Activated CD8-positive, alpha-beta T cell treated with anti-CD3 and anti-CD28 coated beads for 36 hours (primary cell): ENCODE measurements around the gene CNTNAP2. TPM values are rescaled to one million over a fixed set of nuclear protein-coding genes. Genes with fewer than 3 reads are reported as not detected.

Experiments used
- ATAC-seq: fragments of 200-7000 bp; cut with Tn5 transposase; one replicate; pipeline ENCODE4 v1.10.0; 2021; ENCODE audit warnings: mild to moderate bottlenecking, moderate library complexity
- CTCF ChIA-PET: fragments of 350-600 bp; sonication (Branson Sonifier 250); formaldehyde crosslinking; loops from one replicate; lab custom pipeline; 2021; ENCODE audit warnings: antibody characterized with exemption; lab: Charles Lee
- POLR2A ChIA-PET: fragments of 350-600 bp; sonication (Branson Sonifier 250); formaldehyde crosslinking; loops from one replicate; lab custom pipeline; 2021; ENCODE audit warnings: antibody characterized with exemption; lab: Charles Lee
- DNase-seq: peaks from one replicate; pipeline ENCODE4 v3.0.0-alpha.2; 2020
- H3K27ac Mint-ChIP-seq: one replicate; pipeline ENCODE4 v1.8.0; 2021; ENCODE audit warnings: mild to moderate bottlenecking, mixed read lengths
- H3K27me3 Mint-ChIP-seq: one replicate; pipeline ENCODE4 v1.8.0; 2021; ENCODE audit warnings: mixed read lengths
- H3K36me3 Mint-ChIP-seq: one replicate; pipeline ENCODE4 v1.8.0; 2021; ENCODE audit warnings: low read depth, mixed read lengths
- H3K4me1 Mint-ChIP-seq: one replicate; pipeline ENCODE4 v1.8.0; 2021; ENCODE audit warnings: low read depth, mixed read lengths
- H3K4me3 Mint-ChIP-seq: one replicate; pipeline ENCODE4 v1.8.0; 2021; ENCODE audit warnings: mild to moderate bottlenecking, moderate library complexity, mixed read lengths
- H3K9me3 Mint-ChIP-seq: one replicate; pipeline ENCODE4 v1.8.0; 2021; ENCODE audit warnings: mixed read lengths
- intact Hi-C: fragments of 100-400 bp; cut with micrococcal nuclease; formaldehyde crosslinking; loops from one replicate; pipeline ENCODE4 v1.10.0; 2022
- total RNA-seq, 2 experiments: library from RNA; stranded (reverse); gene quantifications; one replicate each; pipeline ENCODE4 v1.2.3, GENCODE V29; 2021
- TF ChIP-seq, protein P1 (sequence below): fragments of 200-600 bp; IDR thresholded peaks from one replicate; pipeline ENCODE4 v1.8.0; 2022; ENCODE audit warnings: antibody characterized with exemption, mild to moderate bottlenecking

CNTNAP2 gene
- total RNA-seq, 2 experiments from 2014 or later = not detected

DNA sequence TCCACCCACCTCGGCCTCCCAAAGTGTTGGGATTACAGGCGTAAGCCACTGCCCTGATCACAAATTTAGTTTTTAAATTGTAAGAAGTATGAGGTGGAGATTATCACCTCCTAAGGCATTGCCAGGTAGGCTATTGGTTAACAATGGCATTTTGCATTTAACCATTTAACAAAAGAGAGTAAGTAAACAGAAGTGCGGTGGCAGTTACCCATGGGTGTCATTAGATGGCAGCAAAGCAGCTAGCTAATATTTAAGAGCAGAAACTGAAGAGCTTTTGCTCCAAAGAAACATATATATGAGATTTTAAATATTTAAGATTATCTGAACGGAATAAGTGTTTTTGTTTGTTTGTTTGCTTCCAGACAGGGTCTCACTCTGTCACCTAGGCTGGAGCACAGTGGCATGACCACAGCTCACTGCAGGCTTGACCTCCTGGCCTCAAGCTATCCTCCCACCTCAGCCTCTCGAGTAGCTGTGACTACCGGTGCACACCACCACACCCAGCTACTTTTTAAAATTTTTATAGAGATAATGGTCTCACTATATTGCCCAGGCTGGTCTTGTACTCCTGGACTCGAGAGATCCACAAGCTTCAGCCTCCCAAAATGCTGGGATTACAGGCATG is 2148.4 kb downstream of the CNTNAP2 start:
- Mint-ChIP-seq H3K27me3 (peaks cover 11% of the 10 kb centered on the region), H3K4me3 (no peak overlapping the region)

DNA sequence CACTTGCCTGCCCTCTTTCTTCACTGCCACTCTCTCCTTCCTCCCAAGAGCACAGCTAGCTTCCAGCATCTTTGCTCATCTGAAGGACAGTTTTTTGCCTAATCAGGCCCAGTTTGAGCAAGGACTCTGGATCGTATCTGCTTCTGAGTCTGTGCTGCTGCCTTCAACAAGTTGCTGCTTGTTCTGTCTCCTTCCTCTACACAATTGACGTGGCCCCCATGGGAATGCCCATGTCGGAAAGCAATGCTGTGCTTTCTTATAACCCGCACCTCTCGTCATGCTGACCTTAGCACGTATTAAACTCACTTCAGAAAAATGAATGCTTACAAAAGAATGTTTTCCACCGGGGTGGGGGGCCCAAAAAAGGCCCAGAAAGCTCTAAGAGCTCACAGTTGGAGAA is 2149.3 kb downstream of the CNTNAP2 start:
- Mint-ChIP-seq H3K27me3 (peaks cover 9% of the 10 kb centered on the region), H3K9me3 (no peaks in the 10 kb centered on the region), H3K4me1 (peaks cover 7% of the 10 kb centered on the region), H3K36me3 (no peaks in the 10 kb centered on the region), H3K27ac (no peak overlapping the region), H3K4me3 (no peak overlapping the region)
- POLR2A ChIA-PET = no interaction called here
- DNase-seq (no peak), ATAC-seq (no peak)
- TF ChIP-seq, protein P1, sequence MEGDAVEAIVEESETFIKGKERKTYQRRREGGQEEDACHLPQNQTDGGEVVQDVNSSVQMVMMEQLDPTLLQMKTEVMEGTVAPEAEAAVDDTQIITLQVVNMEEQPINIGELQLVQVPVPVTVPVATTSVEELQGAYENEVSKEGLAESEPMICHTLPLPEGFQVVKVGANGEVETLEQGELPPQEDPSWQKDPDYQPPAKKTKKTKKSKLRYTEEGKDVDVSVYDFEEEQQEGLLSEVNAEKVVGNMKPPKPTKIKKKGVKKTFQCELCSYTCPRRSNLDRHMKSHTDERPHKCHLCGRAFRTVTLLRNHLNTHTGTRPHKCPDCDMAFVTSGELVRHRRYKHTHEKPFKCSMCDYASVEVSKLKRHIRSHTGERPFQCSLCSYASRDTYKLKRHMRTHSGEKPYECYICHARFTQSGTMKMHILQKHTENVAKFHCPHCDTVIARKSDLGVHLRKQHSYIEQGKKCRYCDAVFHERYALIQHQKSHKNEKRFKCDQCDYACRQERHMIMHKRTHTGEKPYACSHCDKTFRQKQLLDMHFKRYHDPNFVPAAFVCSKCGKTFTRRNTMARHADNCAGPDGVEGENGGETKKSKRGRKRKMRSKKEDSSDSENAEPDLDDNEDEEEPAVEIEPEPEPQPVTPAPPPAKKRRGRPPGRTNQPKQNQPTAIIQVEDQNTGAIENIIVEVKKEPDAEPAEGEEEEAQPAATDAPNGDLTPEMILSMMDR = no peak
- CTCF ChIA-PET = interaction anchor here (0.8 to 1.8 kb wide), 4 partner anchors 24 to 231 kb away, joined by 3 to 5 read pairs (median 3); no protein-coding TSS in a partner anchor
- intact Hi-C loops = no loop called here

More for the DNA sequence above, 2148.4 kb downstream of the CNTNAP2 start:
- no peak for ATAC-seq
- H3K4me1 Mint-ChIP-seq = peaks cover 7% of the 10 kb centered on the region
- CTCF ChIA-PET = interaction anchor here (0.7 to 3.4 kb wide), 9 partner anchors 11 to 698 kb away, joined by 3 to 17 read pairs (median 3); no protein-coding TSS in a partner anchor
- TF ChIP-seq, protein P1 = peak; percentile 60
- intact Hi-C loops = no loop called here
- H3K9me3 Mint-ChIP-seq = no peaks in the 10 kb centered on the region
- POLR2A ChIA-PET = no interaction called here
- DNase-seq = peak; percentile 24
- H3K27ac Mint-ChIP-seq = no peak overlapping the region
- no peaks in the 10 kb centered on the region for H3K36me3 Mint-ChIP-seq

DNA sequence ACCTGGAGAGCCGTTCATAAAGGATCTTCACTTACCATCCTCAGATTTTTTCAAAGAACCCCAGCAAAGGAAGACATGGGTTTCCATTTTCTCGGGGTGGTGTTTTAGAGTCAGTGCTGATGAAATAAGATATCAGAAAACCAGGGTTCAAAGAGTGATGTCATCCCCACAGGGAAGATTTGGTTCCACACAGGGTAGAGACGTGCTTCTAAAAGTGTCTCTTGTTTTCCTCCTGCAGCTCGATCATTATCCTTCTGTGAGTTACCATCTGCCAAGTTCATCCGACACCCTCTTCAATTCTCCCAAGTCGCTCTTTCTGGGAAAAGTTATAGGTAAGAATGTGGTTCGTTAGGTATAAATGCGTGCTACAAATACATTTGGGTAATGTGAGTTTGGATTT is 2150.2 kb downstream of the CNTNAP2 start:
- peaks cover 9% of the 10 kb centered on the region for H3K27me3 Mint-ChIP-seq
- H3K36me3 Mint-ChIP-seq = no peaks in the 10 kb centered on the region
- ATAC-seq (no peak), DNase-seq (no peak)
- TF ChIP-seq, protein P1 = no peak
- ChIA-PET POLR2A (no interaction called here), CTCF (no interaction called here)
- H3K4me3 Mint-ChIP-seq = no peak overlapping the region
- intact Hi-C loops = no loop called here
- no peak overlapping the region for H3K27ac Mint-ChIP-seq
- peaks cover 7% of the 10 kb centered on the region for H3K4me1 Mint-ChIP-seq
- no peaks in the 10 kb centered on the region for H3K9me3 Mint-ChIP-seq

DNA sequence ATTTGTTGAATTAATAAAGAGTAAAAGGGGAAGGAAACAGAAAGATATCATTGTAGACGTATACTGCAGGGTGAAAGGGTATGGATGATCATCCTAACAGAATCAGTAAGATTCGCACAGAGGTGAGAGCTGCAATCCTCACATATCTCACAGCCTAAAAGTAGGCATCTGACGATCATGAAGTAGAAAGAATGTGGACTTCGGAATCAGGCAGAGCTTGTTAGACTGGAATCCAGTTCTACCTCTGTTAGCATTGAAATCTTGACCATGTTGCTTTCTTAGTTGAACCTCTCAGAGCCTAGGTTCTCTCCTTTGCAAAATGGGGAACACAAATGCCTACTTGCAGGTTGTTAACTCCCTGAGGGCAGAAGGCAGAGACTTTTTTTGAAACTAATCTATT is 2154.0 kb downstream of the CNTNAP2 start:
- CTCF ChIA-PET = interaction anchor here (1.4 kb wide), 1 partner anchor 8 kb away, joined by 4 read pairs; no protein-coding TSS in a partner anchor
- intact Hi-C loops = no loop called here
- ATAC-seq (no peak), DNase-seq (no peak)
- Mint-ChIP-seq H3K4me3 (no peak overlapping the region), H3K36me3 (no peaks in the 10 kb centered on the region), H3K27ac (no peak overlapping the region), H3K27me3 (peaks cover 6% of the 10 kb centered on the region), H3K4me1 (no peaks in the 10 kb centered on the region), H3K9me3 (no peaks in the 10 kb centered on the region)
- POLR2A ChIA-PET = no interaction called here
- TF ChIP-seq, protein P1 = no peak

DNA sequence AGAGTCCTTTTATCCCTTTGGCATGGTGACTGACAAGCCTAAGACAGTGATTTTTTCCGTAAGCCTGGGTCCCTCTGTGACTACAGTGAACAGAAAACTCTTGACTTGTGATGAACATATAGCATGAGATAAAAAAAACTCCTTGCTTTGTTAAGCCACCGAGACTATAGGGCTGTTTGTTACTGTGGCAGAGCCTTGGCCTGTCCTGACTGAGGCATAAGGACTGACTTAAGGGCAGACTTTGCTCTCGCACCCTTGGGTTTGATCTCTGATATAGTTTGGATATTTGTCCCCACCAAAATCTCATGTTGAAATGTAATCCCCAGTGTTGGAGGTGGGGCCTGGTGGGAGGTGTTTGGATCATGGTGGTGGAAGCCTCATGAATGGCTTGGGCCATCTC is 2157.5 kb downstream of the CNTNAP2 start:
- POLR2A ChIA-PET = no interaction called here
- H3K4me1 Mint-ChIP-seq = no peaks in the 10 kb centered on the region
- ATAC-seq (no peak), DNase-seq (no peak)
- no peak overlapping the region for H3K27ac Mint-ChIP-seq
- H3K36me3 Mint-ChIP-seq = no peaks in the 10 kb centered on the region
- intact Hi-C loops = no loop called here
- TF ChIP-seq, protein P1 = no peak
- H3K9me3 Mint-ChIP-seq = no peaks in the 10 kb centered on the region
- CTCF ChIA-PET = no interaction called here
- no peak overlapping the region for H3K4me3 Mint-ChIP-seq
- peaks cover 8% of the 10 kb centered on the region for H3K27me3 Mint-ChIP-seq
